Endodermal cell (in vitro differentiated cells): ENCODE data around the gene MROH7. TPM values are rescaled to one million over a fixed set of nuclear protein-coding genes. Genes with fewer than 3 reads are reported as not detected.

ENCODE experiments used
- DNase-seq: peaks from one replicate; pipeline ENCODE4 v3.0.0-alpha.2; 2017
- H3K27ac ChIP-seq: 2 replicates; pipeline ENCODE4 v1.5.1; 2013; ENCODE audit warnings: mild to moderate bottlenecking, low read depth, low read length, moderate library complexity
- H3K27me3 ChIP-seq: 2 replicates; pipeline ENCODE4 v1.6.1; 2013; ENCODE audit warnings: mild to moderate bottlenecking, low read length, moderate library complexity; ENCODE audit not compliant: insufficient read depth, control insufficient read depth, poor library complexity, severe bottlenecking
- H3K36me3 ChIP-seq: 2 replicates; pipeline ENCODE4 v1.7.0; 2013; ENCODE audit warnings: mild to moderate bottlenecking, low read length, moderate library complexity; ENCODE audit not compliant: control insufficient read depth, insufficient read depth
- H3K4me1 ChIP-seq: one replicate; pipeline ENCODE4 v1.7.0; 2013; ENCODE audit warnings: low read length; ENCODE audit not compliant: control insufficient read depth, insufficient read depth
- H3K4me3 ChIP-seq: 2 replicates; pipeline ENCODE4 v1.5.1; 2013; ENCODE audit warnings: mild to moderate bottlenecking, low read length, moderate library complexity
- H3K9ac ChIP-seq: 2 replicates; pipeline ENCODE4 v1.6.1; 2013; ENCODE audit warnings: mild to moderate bottlenecking, low read length, moderate library complexity; ENCODE audit not compliant: poor library complexity, severe bottlenecking; ENCODE audit errors: extremely low read depth
- H3K9me3 ChIP-seq: 2 replicates; pipeline ENCODE4 v1.6.1; 2013; ENCODE audit warnings: mild to moderate bottlenecking, low read length, moderate library complexity; ENCODE audit not compliant: control insufficient read depth
- H3K27ac Mint-ChIP-seq: 2 replicates; pipeline ENCODE4 v1.8.0; 2020; ENCODE audit warnings: mixed read lengths
- H3K27me3 Mint-ChIP-seq: 2 replicates; pipeline ENCODE4 v1.8.0; 2021; ENCODE audit warnings: mild to moderate bottlenecking, mixed read lengths; ENCODE audit not compliant: insufficient read depth
- H3K36me3 Mint-ChIP-seq: 2 replicates; pipeline ENCODE4 v1.8.0; 2020; ENCODE audit warnings: low read depth, mixed read lengths
- H3K4me1 Mint-ChIP-seq: 2 replicates; pipeline ENCODE4 v1.8.0; 2020; ENCODE audit warnings: mixed read lengths
- H3K4me3 Mint-ChIP-seq: 2 replicates; pipeline ENCODE4 v1.8.0; 2020; ENCODE audit warnings: mild to moderate bottlenecking, moderate library complexity, mixed read lengths
- H3K9me3 Mint-ChIP-seq: 2 replicates; pipeline ENCODE4 v1.8.0; 2020; ENCODE audit warnings: mild to moderate bottlenecking, mixed read lengths
- CTCF ChIP-seq: fragments of 200-600 bp; sonication (generic); conservative IDR thresholded peaks from 2 replicates; pipeline ENCODE4 v1.5.0; 2021; ENCODE audit warnings: antibody characterized with exemption, mild to moderate bottlenecking
- WGBS, 2 experiments: methylation state at CpG; one replicate each; pipeline versions ENCODE4 v1.1.5 to v1.1.7; 2013; ENCODE audit warnings: missing lambda C conversion rate in 2 of 2, mixed read lengths in 1 of 2; ENCODE audit not compliant: insufficient coverage in 1 of 2, insufficient read length in 1 of 2; 5-methylcytosine and 5-hydroxymethylcytosine counted together
- total RNA-seq, 2 donors: library from RNA; stranded (reverse); fragmentation: NEBNext Ultra II Directional in 1 of 2; extraction: Animal tissue kit (Norgen Biotek cat#: 25700) in 1 of 2; gene quantifications; 2 replicates in 1 of 2; 3 replicates in 1 of 2; pipeline ENCODE4 v1.2.1, GENCODE V29; 2021

Gene MROH7
- total RNA-seq, 2 donors from 2014 or later = 0.46 to 1.4 TPM

DNA sequence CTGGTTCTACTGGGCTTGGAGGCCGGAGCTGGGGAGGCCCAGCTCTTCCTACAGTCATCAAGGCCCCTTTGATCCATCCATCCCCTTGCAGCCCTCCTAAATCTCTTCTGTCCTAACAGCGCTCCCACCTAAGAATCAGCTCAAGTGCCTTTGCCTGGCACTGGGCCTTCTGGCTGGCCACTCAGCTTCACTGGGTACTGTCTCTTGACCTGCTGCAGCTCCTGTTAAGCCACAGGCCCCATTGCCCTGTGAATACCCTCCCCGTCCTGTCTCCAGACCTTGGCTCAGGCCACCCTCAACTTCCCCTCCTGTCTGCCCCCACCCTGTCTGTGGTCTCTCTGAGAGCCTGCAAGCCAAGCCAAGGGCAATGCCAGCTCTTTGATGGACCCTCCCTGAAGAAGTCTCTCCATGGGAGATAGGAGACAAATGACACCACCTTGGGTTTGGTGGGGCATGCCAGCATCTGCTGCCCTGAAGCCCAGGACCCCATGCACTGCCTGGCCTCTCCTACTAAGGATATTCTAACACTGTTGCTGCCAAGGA lies 45.6 kb upstream of the MROH7 start:
- no peaks in the 10 kb centered on the region for H3K4me1 Mint-ChIP-seq
- TF ChIP-seq CTCF = no peak
- H3K27ac Mint-ChIP-seq = no peak overlapping the region
- H3K27me3 ChIP-seq = no peaks in the 10 kb centered on the region
- no peaks in the 10 kb centered on the region for H3K36me3 Mint-ChIP-seq
- no peaks in the 10 kb centered on the region for H3K9me3 Mint-ChIP-seq
- H3K9me3 ChIP-seq = no peaks in the 10 kb centered on the region
- DNase-seq = no peak
- no peak overlapping the region for H3K27ac ChIP-seq
- no peaks in the 10 kb centered on the region for H3K4me1 ChIP-seq
- no peak overlapping the region for H3K9ac ChIP-seq
- H3K4me3 Mint-ChIP-seq = no peak overlapping the region
- WGBS, 2 experiments = 91 to 100% methylated on average over 2 to 3 of the region's 3 CpGs
- H3K36me3 ChIP-seq = no peaks in the 10 kb centered on the region
- H3K4me3 ChIP-seq = no peak overlapping the region
- no peaks in the 10 kb centered on the region for H3K27me3 Mint-ChIP-seq

- no peaks in the 10 kb centered on the region for H3K36me3 Mint-ChIP-seq
- WGBS, 2 experiments = 91 to 93% methylated on average over 3 of the region's 3 CpGs
- H3K9me3 Mint-ChIP-seq = no peaks in the 10 kb centered on the region
Measured at GRCh38 chr1:54596756-54597155, 44.8 kb upstream of the MROH7 start.

DNA sequence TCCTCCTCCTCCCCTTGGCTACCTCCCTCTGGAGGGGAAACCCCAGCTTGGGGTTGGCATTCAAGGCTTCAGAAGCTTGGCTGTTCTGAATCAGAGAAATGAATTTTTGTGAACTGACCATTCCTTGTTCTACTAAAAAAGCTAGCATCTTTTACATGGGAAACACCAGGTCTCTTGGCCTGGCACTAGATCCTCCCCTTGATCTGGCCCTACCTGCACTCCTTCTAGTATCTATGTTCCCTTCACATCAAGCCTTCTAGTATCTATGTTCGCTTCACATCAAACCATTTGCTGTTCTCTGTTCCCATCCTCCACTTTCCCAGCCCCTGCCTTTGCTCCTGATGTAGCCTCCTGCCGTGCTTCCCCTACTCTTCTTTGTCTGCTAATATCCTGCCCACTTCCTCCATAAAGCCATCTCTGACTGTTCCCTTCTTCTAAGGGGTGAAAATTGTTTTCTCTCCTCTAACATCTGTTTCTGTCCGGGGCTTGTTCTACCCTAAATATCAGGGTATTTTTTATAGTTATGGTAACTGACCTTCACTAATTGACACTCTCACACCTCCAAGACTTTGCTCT lies 44.0 kb upstream of the MROH7 start:
- Histone ChIP-seq H3K4me3 (no peak overlapping the region), H3K9ac (no peak overlapping the region), H3K27me3 (no peaks in the 10 kb centered on the region), H3K9me3 (no peaks in the 10 kb centered on the region), H3K36me3 (no peaks in the 10 kb centered on the region), H3K27ac (no peak overlapping the region), H3K4me1 (no peaks in the 10 kb centered on the region)
- no peak for DNase-seq
- H3K4me3 Mint-ChIP-seq = no peak overlapping the region
- no peaks in the 10 kb centered on the region for H3K36me3 Mint-ChIP-seq
- WGBS, 2 experiments = 41 to 75% methylated on average over 2 to 3 of the region's 3 CpGs
- TF ChIP-seq CTCF = no peak
- H3K9me3 Mint-ChIP-seq = no peaks in the 10 kb centered on the region
- H3K4me1 Mint-ChIP-seq = no peaks in the 10 kb centered on the region
- no peaks in the 10 kb centered on the region for H3K27me3 Mint-ChIP-seq
- no peak overlapping the region for H3K27ac Mint-ChIP-seq

More at GRCh38 chr1:54596756-54597155, 44.8 kb upstream of the MROH7 start:
- TF ChIP-seq CTCF = no peak
- H3K27ac Mint-ChIP-seq = no peak overlapping the region
- H3K9ac ChIP-seq = no peak overlapping the region
- H3K27ac ChIP-seq = no peak overlapping the region
- no peaks in the 10 kb centered on the region for H3K4me1 Mint-ChIP-seq
- no peaks in the 10 kb centered on the region for H3K36me3 ChIP-seq
- H3K27me3 Mint-ChIP-seq = no peaks in the 10 kb centered on the region
- no peak overlapping the region for H3K4me3 Mint-ChIP-seq
- H3K27me3 ChIP-seq = no peaks in the 10 kb centered on the region
- no peak for DNase-seq
- no peak overlapping the region for H3K4me3 ChIP-seq
- no peaks in the 10 kb centered on the region for H3K9me3 ChIP-seq
- no peaks in the 10 kb centered on the region for H3K4me1 ChIP-seq
